Panc1 (cell line): ENCODE results near the gene CCDC137. TPM values are rescaled to one million over a fixed set of nuclear protein-coding genes. Genes with fewer than 3 reads are reported as not detected.

Source experiments
- ATAC-seq: fragments of 200-7000 bp; cut with Tn5 transposase; 2 replicates; pipeline ENCODE4 v1.9.1; 2020; ENCODE audit warnings: mild to moderate bottlenecking, moderate library complexity
- BruUV-seq: library from RNA; stranded (reverse); fragments of 400-500 nt; replicated peaks from 2 replicates; lab custom pipeline; 2021; lab: Mats Ljungman, UMichigan
- CTCF ChIA-PET: fragments of 300-600 bp; sonication (Branson Sonifier 250); formaldehyde crosslinking; loops from one replicate; lab custom pipeline; 2022; ENCODE audit warnings: antibody characterized with exemption; lab: Charles Lee
- POLR2A ChIA-PET: fragments of 300-600 bp; sonication (Branson Sonifier 250); formaldehyde crosslinking; loops from one replicate; lab custom pipeline; 2022; ENCODE audit warnings: antibody characterized with exemption; lab: Charles Lee
- DNase-seq: peaks from one replicate; pipeline ENCODE4 v3.0.0-alpha.2; 2010; ENCODE audit warnings: low read depth, low spot score
- H3K27ac ChIP-seq: 2 replicates; pipeline ENCODE4 v1.5.1; 2011; ENCODE audit warnings: mild to moderate bottlenecking, low read length, inconsistent platforms
- H3K27me3 ChIP-seq: fragments of 200-500 bp; sonication (Bioruptor generic); 2 replicates; pipeline ENCODE4 v1.6.0; 2014; ENCODE audit warnings: low read length, inconsistent platforms; ENCODE audit not compliant: control insufficient read depth, insufficient read depth
- H3K36me3 ChIP-seq: fragments of 200-500 bp; sonication (Bioruptor generic); 2 replicates; pipeline ENCODE4 v1.5.1; 2014; ENCODE audit warnings: inconsistent platforms, mild to moderate bottlenecking, low read length, moderate library complexity; ENCODE audit not compliant: control insufficient read depth, insufficient read depth
- H3K4me1 ChIP-seq: 2 replicates; pipeline ENCODE4 v1.5.1; 2011; ENCODE audit warnings: inconsistent platforms, mild to moderate bottlenecking, low read length, moderate library complexity; ENCODE audit not compliant: control insufficient read depth, insufficient read depth
- H3K4me3 ChIP-seq, 2 experiments: 2 replicates each; pipeline ENCODE4 v1.5.1; 2011 to 2012; ENCODE audit warnings: low read depth in 2 of 2, low read length in 2 of 2, mild to moderate bottlenecking in 2 of 2, inconsistent platforms in 1 of 2, moderate library complexity in 1 of 2
- H3K9me3 ChIP-seq: fragments of 200-500 bp; sonication (Bioruptor generic); 2 replicates; pipeline ENCODE4 v1.5.1; 2014; ENCODE audit warnings: low read depth, mild to moderate bottlenecking, inconsistent platforms, low read length, moderate library complexity; ENCODE audit not compliant: control insufficient read depth, insufficient read depth
- POLR2AphosphoS5 ChIP-seq: IDR thresholded peaks from 2 replicates; pipeline ENCODE4 v1.6.1; 2012; ENCODE audit warnings: mild to moderate bottlenecking, low read depth, low read length, moderate library complexity
- SIN3A ChIP-seq: IDR thresholded peaks from 2 replicates; pipeline ENCODE4 v1.6.1; 2012; ENCODE audit warnings: low read depth, mild to moderate bottlenecking, low read length, moderate library complexity, borderline replicate concordance; ENCODE audit not compliant: insufficient read depth
- TCF7L2 ChIP-seq: IDR thresholded peaks from 2 replicates; pipeline ENCODE4 v1.6.1; 2011; ENCODE audit warnings: mild to moderate bottlenecking, low read depth, low read length, inconsistent platforms
- in situ Hi-C: cut with HindIII; loops from 2 replicates; pipeline ENCODE4 v1.10.0; 2016; ENCODE audit warnings: low sequenced_read_pairs, low pct_unique_long_range_greater_than_20kb
- intact Hi-C: fragments of 100-400 bp; cut with micrococcal nuclease; formaldehyde crosslinking; loops from one replicate; pipeline ENCODE4 v1.10.0; 2022; ENCODE audit not compliant: unreplicated experiment
- total RNA-seq: library from RNA; stranded (reverse); gene quantifications from one replicate; pipeline ENCODE4 v1.2.1, GENCODE V29; 2021; ENCODE audit not compliant: unreplicated experiment
- TF ChIP-seq, protein P1 (sequence below): fragments of 450-650 bp; IDR thresholded peaks from 2 replicates; pipeline ENCODE4 v1.5.1; 2017; ENCODE audit warnings: mild to moderate bottlenecking
- TF ChIP-seq, protein P2 (sequence below), 2 experiments: IDR thresholded peaks; 2 replicates each; pipeline ENCODE4 v1.6.1; 2011 to 2012; ENCODE audit warnings: low read depth in 2 of 2, control low read depth in 1 of 2, low read length in 1 of 2, mild to moderate bottlenecking in 1 of 2, moderate library complexity in 1 of 2; ENCODE audit not compliant: insufficient read depth in 1 of 2

The CCDC137 gene
- total RNA-seq, 1 experiment from 2014 or later = 74.6 TPM

DNA sequence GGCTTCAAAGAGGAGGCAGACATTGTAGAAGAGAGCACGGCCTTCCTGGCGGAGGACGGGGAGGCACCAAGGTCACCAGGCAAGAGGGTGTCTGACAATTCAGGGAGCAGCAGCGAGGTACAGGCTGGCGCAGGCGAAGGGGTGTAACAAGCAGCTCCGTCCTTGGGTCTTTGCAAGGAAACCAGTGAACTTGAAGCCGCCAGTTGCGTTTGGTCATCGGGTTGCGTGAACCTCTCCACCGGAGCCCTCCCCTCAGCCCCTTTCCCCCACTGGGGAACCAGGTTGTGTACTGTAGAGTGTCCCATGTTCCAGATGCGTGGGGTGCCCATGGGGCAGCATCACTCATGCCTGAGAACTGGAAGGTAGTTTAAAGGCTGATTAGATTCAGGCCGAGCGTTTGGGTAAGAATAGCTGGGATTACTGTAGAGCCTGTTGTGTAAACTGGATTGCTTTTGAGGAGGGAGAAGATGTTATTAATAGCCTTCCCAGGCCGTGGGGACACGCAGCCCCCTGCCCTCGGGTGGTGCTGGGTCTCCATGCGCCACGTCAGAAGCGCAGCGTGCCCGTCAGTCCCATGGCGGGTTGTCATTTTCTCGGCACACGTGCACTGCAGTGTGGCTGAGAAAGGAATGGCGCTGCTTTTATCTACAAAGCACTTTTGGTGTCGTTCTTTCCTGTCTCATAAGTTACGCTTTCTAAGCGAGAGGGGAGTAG, 39.1 kb downstream of the CCDC137 start:
- POLR2A ChIA-PET = interaction anchor here (0.7 kb wide), 1 partner anchor 113 kb away, joined by 3 read pairs; no protein-coding TSS in a partner anchor

DNA sequence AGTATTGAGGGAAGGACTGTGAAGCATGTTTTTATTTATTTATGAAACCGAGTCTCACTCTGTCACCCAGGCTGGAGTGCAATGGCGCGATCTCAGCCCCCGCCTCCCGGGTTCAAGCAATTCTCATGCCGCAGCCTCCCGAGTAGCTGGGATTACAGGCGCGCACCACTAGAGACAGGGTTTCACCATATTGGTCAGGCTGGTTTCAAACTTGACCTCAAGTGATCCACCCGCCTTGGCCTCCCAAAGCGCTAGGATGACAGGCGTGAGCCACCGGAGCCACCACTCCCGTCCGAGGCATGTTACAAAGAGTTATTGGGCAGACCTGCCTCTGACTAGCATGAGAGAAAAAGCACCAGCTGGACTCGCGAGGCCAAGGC, 39.7 kb downstream of the CCDC137 start:
- CTCF ChIA-PET = no interaction called here

More for the DNA sequence above, 39.1 kb downstream of the CCDC137 start:
- BruUV-seq = TSS peak; percentile 67
- intact Hi-C loops = no loop called here
- DNase-seq = no peak
- H3K4me3 ChIP-seq = no peak overlapping the region
- no peak overlapping the region for H3K27ac ChIP-seq
- TF ChIP-seq SIN3A (no peak), TCF7L2 (no peak), POLR2AphosphoS5 (no peak)
- TF ChIP-seq, protein P1, sequence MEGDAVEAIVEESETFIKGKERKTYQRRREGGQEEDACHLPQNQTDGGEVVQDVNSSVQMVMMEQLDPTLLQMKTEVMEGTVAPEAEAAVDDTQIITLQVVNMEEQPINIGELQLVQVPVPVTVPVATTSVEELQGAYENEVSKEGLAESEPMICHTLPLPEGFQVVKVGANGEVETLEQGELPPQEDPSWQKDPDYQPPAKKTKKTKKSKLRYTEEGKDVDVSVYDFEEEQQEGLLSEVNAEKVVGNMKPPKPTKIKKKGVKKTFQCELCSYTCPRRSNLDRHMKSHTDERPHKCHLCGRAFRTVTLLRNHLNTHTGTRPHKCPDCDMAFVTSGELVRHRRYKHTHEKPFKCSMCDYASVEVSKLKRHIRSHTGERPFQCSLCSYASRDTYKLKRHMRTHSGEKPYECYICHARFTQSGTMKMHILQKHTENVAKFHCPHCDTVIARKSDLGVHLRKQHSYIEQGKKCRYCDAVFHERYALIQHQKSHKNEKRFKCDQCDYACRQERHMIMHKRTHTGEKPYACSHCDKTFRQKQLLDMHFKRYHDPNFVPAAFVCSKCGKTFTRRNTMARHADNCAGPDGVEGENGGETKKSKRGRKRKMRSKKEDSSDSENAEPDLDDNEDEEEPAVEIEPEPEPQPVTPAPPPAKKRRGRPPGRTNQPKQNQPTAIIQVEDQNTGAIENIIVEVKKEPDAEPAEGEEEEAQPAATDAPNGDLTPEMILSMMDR = no peak
- TF ChIP-seq, protein P2, sequence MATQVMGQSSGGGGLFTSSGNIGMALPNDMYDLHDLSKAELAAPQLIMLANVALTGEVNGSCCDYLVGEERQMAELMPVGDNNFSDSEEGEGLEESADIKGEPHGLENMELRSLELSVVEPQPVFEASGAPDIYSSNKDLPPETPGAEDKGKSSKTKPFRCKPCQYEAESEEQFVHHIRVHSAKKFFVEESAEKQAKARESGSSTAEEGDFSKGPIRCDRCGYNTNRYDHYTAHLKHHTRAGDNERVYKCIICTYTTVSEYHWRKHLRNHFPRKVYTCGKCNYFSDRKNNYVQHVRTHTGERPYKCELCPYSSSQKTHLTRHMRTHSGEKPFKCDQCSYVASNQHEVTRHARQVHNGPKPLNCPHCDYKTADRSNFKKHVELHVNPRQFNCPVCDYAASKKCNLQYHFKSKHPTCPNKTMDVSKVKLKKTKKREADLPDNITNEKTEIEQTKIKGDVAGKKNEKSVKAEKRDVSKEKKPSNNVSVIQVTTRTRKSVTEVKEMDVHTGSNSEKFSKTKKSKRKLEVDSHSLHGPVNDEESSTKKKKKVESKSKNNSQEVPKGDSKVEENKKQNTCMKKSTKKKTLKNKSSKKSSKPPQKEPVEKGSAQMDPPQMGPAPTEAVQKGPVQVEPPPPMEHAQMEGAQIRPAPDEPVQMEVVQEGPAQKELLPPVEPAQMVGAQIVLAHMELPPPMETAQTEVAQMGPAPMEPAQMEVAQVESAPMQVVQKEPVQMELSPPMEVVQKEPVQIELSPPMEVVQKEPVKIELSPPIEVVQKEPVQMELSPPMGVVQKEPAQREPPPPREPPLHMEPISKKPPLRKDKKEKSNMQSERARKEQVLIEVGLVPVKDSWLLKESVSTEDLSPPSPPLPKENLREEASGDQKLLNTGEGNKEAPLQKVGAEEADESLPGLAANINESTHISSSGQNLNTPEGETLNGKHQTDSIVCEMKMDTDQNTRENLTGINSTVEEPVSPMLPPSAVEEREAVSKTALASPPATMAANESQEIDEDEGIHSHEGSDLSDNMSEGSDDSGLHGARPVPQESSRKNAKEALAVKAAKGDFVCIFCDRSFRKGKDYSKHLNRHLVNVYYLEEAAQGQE (IDR thresholded peaks at IDR 0.05; ENCODE audit: insufficient read depth in 1 of 2, low read depth in 2 of 2, low read length in 1 of 2) = no peak
- H3K36me3 ChIP-seq = peaks cover 20% of the 10 kb centered on the region; the same call in 1 of the 2 replicates
- CTCF ChIA-PET = no interaction called here
- ATAC-seq = no peak
- no peaks in the 10 kb centered on the region for H3K9me3 ChIP-seq
- in situ Hi-C loops = no loop called here
- H3K27me3 ChIP-seq = no peaks in the 10 kb centered on the region
- peaks cover 29% of the 10 kb centered on the region for H3K4me1 ChIP-seq

More for the DNA sequence above, 39.7 kb downstream of the CCDC137 start:
- no TSS peak for BruUV-seq
- POLR2A ChIA-PET = no interaction called here
- Histone ChIP-seq H3K4me3 (no peak overlapping the region), H3K27me3 (no peaks in the 10 kb centered on the region), H3K4me1 (peaks cover 29% of the 10 kb centered on the region), H3K36me3 (peaks cover 20% of the 10 kb centered on the region; the same call in 1 of the 2 replicates), H3K27ac (no peak overlapping the region), H3K9me3 (no peaks in the 10 kb centered on the region)
- TF ChIP-seq SIN3A (no peak), TCF7L2 (no peak), POLR2AphosphoS5 (no peak)
- TF ChIP-seq, protein P1 = no peak
- TF ChIP-seq, protein P2 (IDR thresholded peaks at IDR 0.05; ENCODE audit: insufficient read depth in 1 of 2, low read depth in 2 of 2, low read length in 1 of 2) = no peak
- DNase-seq (no peak), ATAC-seq (no peak)
- in situ Hi-C loops (no loop called here), intact Hi-C loops (no loop called here)
